HT-29 (cell line): Measurements from ENCODE around the gene TGIF2. TPM values are rescaled to one million over a fixed set of nuclear protein-coding genes. Genes with fewer than 3 reads are reported as not detected.

ENCODE experiments used
- small RNA-seq: library from RNA; depleted of rRNA; stranded (forward); fragments of <200 nt; gene quantifications from one replicate; pipeline ENCODE3, GENCODE V24; 2014
- total RNA-seq: library from RNA; depleted of rRNA; stranded (reverse); fragments of >200 nt; shearing (Covaris generic); gene quantifications from 2 replicates; pipeline ENCODE4 v1.2.3, GENCODE V29; 2014; rRNA removed

The TGIF2 gene
- total RNA-seq, 1 experiment from 2014 or later, result 12.9 TPM

Small RNAs within 50 kb of the gene (small RNA-seq; reads per million reads assigned to genes)
- not detected for gene RF00017

Other genes starting within 250 kb of the TGIF2 start
- 0.76 TPM in 1 of 2 replicates, not detected in the other for gene MYL9, start 32.1 kb upstream of the TGIF2 start, total RNA-seq
- 255 and 279 TPM in 2 replicates for gene RAB5IF, start 32.2 kb downstream of the TGIF2 start, total RNA-seq
- gene SLA2, start 72.6 kb downstream of the TGIF2 start, total RNA-seq, result not detected in 2 replicates
- 22.8 and 22.9 TPM in 2 replicates for gene NDRG3, start 172.5 kb downstream of the TGIF2 start, total RNA-seq
- gene DSN1, start 200.2 kb downstream of the TGIF2 start, total RNA-seq, result 23.6 and 28.3 TPM in 2 replicates